Ascending aorta (tissue), 2 donors: Measurements from ENCODE around the gene TMEM234. TPM values are rescaled to one million over a fixed set of nuclear protein-coding genes. Genes with fewer than 3 reads are reported as not detected.
A peak's percentile ranks its signal among the peaks of the same experiment; 100 is the strongest.

ENCODE experiments used
- DNase-seq, 2 donors: peaks; one replicate each; pipeline ENCODE4 v3.0.0-alpha.2; 2019; ENCODE audit warnings: low spot score in 2 of 2
- H3K27ac ChIP-seq, 2 donors: fragments of 200-600 bp; sonication (generic); one replicate each; pipeline ENCODE4 v1.5.1; 2016 to 2017; ENCODE audit warnings: mild to moderate bottlenecking in 1 of 2
- H3K27me3 ChIP-seq: fragments of 200-600 bp; sonication (generic); one replicate; pipeline ENCODE4 v1.5.1; 2017
- H3K36me3 ChIP-seq, 2 donors: fragments of 200-600 bp; sonication (generic); one replicate each; pipeline ENCODE4 v1.5.1; 2016
- H3K4me1 ChIP-seq, 2 donors: fragments of 200-600 bp; sonication (generic); one replicate each; pipeline ENCODE4 v1.5.1; 2016 to 2017; ENCODE audit warnings: mild to moderate bottlenecking in 1 of 2
- H3K4me3 ChIP-seq, 2 donors: fragments of 200-600 bp; sonication (generic); one replicate each; pipeline ENCODE4 v1.5.1; 2016 to 2017; ENCODE audit warnings: mild to moderate bottlenecking in 1 of 2
- H3K9me3 ChIP-seq, 2 donors: fragments of 200-600 bp; sonication (generic); one replicate each; pipeline ENCODE4 v1.5.1; 2016
- intact Hi-C: fragments of 100-400 bp; cut with DNase I; formaldehyde crosslinking; loops from one replicate; pipeline ENCODE4 v1.15.1; 2023
- total RNA-seq: library from RNA; depleted of rRNA; stranded (reverse); fragments of >200 nt; gene quantifications from one replicate; pipeline ENCODE4 v1.1.0, GENCODE V29; 2016
- TF ChIP-seq, protein P1 (sequence below), 3 experiments: fragments of 200-600 bp in 2 of 3; fragments of 450-650 bp in 1 of 3; sonication (generic) in 2 of 3; IDR thresholded peaks; one replicate each; pipeline ENCODE4 v1.5.1; 2016 to 2019; ENCODE audit warnings: antibody characterized with exemption in 3 of 3, mild to moderate bottlenecking in 1 of 3, moderate library complexity in 1 of 3

Gene TMEM234
- total RNA-seq, 1 donor from 2014 or later: 4.0 TPM

GRCh38 chr1:32181065-32181464 lies 41.1 kb downstream of the TMEM234 start:
- Histone ChIP-seq H3K4me1 (peaks cover 19 to 29% of the 10 kb centered on the region in 2 donors), H3K4me3 (peak overlapping the region; percentile 73 to 79), H3K9me3 (no peaks in the 10 kb centered on the region), H3K27ac (peak overlapping the region; percentile 94), H3K36me3 (peaks cover 24 to 39% of the 10 kb centered on the region in 2 donors), H3K27me3 (no peaks in the 10 kb centered on the region)
- intact Hi-C loops: no loop called here
- DNase-seq: no peak
- TF ChIP-seq, protein P1, sequence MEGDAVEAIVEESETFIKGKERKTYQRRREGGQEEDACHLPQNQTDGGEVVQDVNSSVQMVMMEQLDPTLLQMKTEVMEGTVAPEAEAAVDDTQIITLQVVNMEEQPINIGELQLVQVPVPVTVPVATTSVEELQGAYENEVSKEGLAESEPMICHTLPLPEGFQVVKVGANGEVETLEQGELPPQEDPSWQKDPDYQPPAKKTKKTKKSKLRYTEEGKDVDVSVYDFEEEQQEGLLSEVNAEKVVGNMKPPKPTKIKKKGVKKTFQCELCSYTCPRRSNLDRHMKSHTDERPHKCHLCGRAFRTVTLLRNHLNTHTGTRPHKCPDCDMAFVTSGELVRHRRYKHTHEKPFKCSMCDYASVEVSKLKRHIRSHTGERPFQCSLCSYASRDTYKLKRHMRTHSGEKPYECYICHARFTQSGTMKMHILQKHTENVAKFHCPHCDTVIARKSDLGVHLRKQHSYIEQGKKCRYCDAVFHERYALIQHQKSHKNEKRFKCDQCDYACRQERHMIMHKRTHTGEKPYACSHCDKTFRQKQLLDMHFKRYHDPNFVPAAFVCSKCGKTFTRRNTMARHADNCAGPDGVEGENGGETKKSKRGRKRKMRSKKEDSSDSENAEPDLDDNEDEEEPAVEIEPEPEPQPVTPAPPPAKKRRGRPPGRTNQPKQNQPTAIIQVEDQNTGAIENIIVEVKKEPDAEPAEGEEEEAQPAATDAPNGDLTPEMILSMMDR (IDR thresholded peaks at IDR 0.05): no peak

- DNase-seq: peak in 1 of 2 donors; percentile 77
- Histone ChIP-seq H3K36me3 (peaks cover 22 to 34% of the 10 kb centered on the region in 2 donors), H3K4me1 (peaks cover 19 to 29% of the 10 kb centered on the region in 2 donors), H3K27me3 (no peaks in the 10 kb centered on the region), H3K4me3 (peak overlapping the region; percentile 73 to 79), H3K9me3 (no peaks in the 10 kb centered on the region), H3K27ac (peak overlapping the region; percentile 94)
- TF ChIP-seq, protein P1 (IDR thresholded peaks at IDR 0.05): no peak
- intact Hi-C loops: loop anchor here (1.0 kb wide), 2 partner anchors 20 to 42 kb away; partner anchors contain the start of genes CCDC28B, EIF3I and TMEM234
Observed at GRCh38 chr1:32180186-32181060, 41.7 kb downstream of the TMEM234 start.

- H3K27ac ChIP-seq: peak within 1 kb of the TSS; percentile 94
- H3K4me3 ChIP-seq: peak within 1 kb of the TSS; percentile 73 to 79
- TF ChIP-seq, protein P1 (IDR thresholded peaks at IDR 0.05): peak in 1 of 3 experiments; percentile 36
- H3K4me1 ChIP-seq: peaks cover 19 to 29% of the 10 kb centered on the region in 2 donors
- no peaks in the 10 kb centered on the region for H3K9me3 ChIP-seq
- intact Hi-C loops: loop anchor here (1.0 to 10.0 kb wide), 7 partner anchors 21 to 165 kb away; partner anchors contain the start of genes CCDC28B, EIF3I, HDAC1 and KHDRBS1
- H3K27me3 ChIP-seq: no peaks in the 10 kb centered on the region
- DNase-seq: peak; percentile 87 to 98
- H3K36me3 ChIP-seq: peaks cover 16 to 34% of the 10 kb centered on the region in 2 donors
Observed at GRCh38 chr1:32179443-32180185, 42.5 kb downstream of the TMEM234 start, which contains the start of gene TXLNA. TSS of gene TXLNA (plus strand) at chr1:32179675. CDS start at chr1:32180346, 671 bp downstream.

- TF ChIP-seq, protein P1 (IDR thresholded peaks at IDR 0.05): no peak
- Histone ChIP-seq H3K4me1 (peaks cover 17 to 24% of the 10 kb centered on the region in 2 donors), H3K27me3 (no peaks in the 10 kb centered on the region), H3K9me3 (no peaks in the 10 kb centered on the region), H3K27ac (peak overlapping the region; percentile 94), H3K36me3 (peaks cover 15 to 32% of the 10 kb centered on the region in 2 donors), H3K4me3 (peak overlapping the region; percentile 73 to 79)
- no peak for DNase-seq
- intact Hi-C loops: loop anchor here (1.0 to 10.0 kb wide), 5 partner anchors 62 to 164 kb away; partner anchors contain the start of genes HDAC1, KHDRBS1, KPNA6 and TMEM39B
Observed at GRCh38 chr1:32179193-32179442, 43.0 kb downstream of the TMEM234 start.

DNA sequence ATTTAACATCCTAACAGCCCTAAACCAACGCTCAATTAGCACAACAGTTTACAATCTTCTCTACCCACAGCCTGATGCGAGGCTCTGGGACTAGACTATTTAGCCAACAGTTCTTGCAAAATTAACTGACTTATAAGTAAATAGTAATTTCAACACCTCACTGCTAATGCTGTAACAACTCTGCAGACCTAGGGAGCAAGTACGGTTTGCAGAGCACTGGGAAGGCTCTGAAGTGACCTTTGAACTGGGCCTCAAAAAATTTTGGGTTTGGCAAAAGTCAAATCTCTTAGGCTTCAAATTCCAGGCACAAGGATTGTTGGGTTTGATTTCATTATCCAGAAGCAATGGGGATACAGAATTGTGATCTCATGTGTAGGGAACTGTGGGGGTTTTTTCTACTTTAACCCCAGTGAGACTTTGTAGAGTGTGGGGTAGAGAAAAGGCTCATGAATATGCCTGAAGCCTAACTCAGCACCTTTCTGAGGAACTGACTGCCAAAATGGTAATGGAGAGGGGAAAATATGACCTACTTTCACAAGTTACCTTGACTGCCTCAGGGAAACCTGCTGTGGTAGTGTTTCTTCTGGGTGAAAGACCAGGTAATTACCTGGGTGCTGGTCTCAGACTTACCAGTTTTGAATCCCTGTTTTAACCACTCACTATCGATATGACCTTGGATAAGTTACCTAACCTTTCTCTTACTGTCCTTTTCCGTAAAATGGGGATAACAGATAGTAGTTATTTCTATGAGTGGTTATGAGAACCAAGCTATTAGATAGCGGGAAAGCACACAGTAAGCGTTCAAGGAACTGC lies 43.6 kb downstream of the TMEM234 start:
- Histone ChIP-seq H3K9me3 (no peaks in the 10 kb centered on the region), H3K36me3 (peaks cover 16 to 33% of the 10 kb centered on the region in 2 donors), H3K4me3 (peak overlapping the region; percentile 73 to 79), H3K27me3 (no peaks in the 10 kb centered on the region), H3K27ac (peak overlapping the region; percentile 94), H3K4me1 (peaks cover 15 to 20% of the 10 kb centered on the region in 2 donors)
- TF ChIP-seq, protein P1 (IDR thresholded peaks at IDR 0.05): no peak
- intact Hi-C loops: loop anchor here (1.0 to 10.0 kb wide), 5 partner anchors 62 to 164 kb away; partner anchors contain the start of genes HDAC1, KHDRBS1, KPNA6 and TMEM39B
- DNase-seq: no peak
